GM12878 (cell line): ENCODE results near the gene PTGIS. TPM values are rescaled to one million over a fixed set of nuclear protein-coding genes. Genes with fewer than 3 reads are reported as not detected.

Source experiments
- ATAC-seq: fragments of 200-7000 bp; cut with Tn5 transposase; 3 replicates; pipeline ENCODE4 v1.9.1; 2020; ENCODE audit warnings: mild to moderate bottlenecking, moderate library complexity
- BruUV-seq: library from RNA; stranded (reverse); fragments of 400-500 nt; replicated peaks from 2 replicates; lab custom pipeline; 2021; lab: Mats Ljungman, UMichigan
- CTCF ChIA-PET: fragments of 300-600 bp; sonication (Branson Sonifier 250); formaldehyde crosslinking; extraction: SDS; loops from one replicate; lab custom pipeline; 2021; ENCODE audit warnings: inconsistent platforms; lab: Yijun Ruan, JAX
- POLR2A ChIA-PET: fragments of 350-600 bp; formaldehyde crosslinking; extraction: SDS; loops from one replicate; lab custom pipeline; 2021; ENCODE audit warnings: inconsistent platforms; lab: Charles Lee
- RAD21 ChIA-PET: fragments of 300-600 bp; sonication (Branson Sonifier 250); formaldehyde crosslinking; loops from one replicate; lab custom pipeline; 2023; ENCODE audit warnings: antibody characterized with exemption; ENCODE audit not compliant: unreplicated experiment; lab: Charles Lee
- SMC1A ChIA-PET: fragments of 300-600 bp; sonication (Branson Sonifier 250); formaldehyde crosslinking; loops from one replicate; lab custom pipeline; 2023; ENCODE audit not compliant: unreplicated experiment, uncharacterized antibody; lab: Charles Lee
- DNase-seq: peaks from one replicate; pipeline ENCODE4 v3.0.0-alpha.2; 2011; ENCODE audit warnings: low read depth, low spot score
- FAIRE-seq: peaks from 3 replicates; lab custom pipeline; 2011; peaks lifted over from hg19 to GRCh38; lab: Jason Lieb, UNC
- H2AFZ ChIP-seq: 2 replicates; pipeline ENCODE4 v1.6.0; 2011; ENCODE audit warnings: low read depth, low read length, control low read depth; ENCODE audit not compliant: control insufficient read depth
- H3K27ac ChIP-seq: 2 replicates; pipeline ENCODE4 v1.5.1; 2011; ENCODE audit warnings: control low read depth; ENCODE audit not compliant: control insufficient read depth, insufficient read depth
- H3K27me3 ChIP-seq, 2 experiments: replicated peaks in 1 of 2; 2 replicates each; pipeline versions ENCODE4 v1.6.0 to v1.6.1; 2011; ENCODE audit warnings: low read length in 1 of 2; ENCODE audit not compliant: control insufficient read depth in 2 of 2, insufficient read depth in 2 of 2
- H3K36me3 ChIP-seq, 2 experiments: 2 replicates each; pipeline ENCODE4 v1.5.1; 2011; ENCODE audit warnings: low read length in 1 of 2; ENCODE audit not compliant: control insufficient read depth in 2 of 2, insufficient read depth in 2 of 2
- H3K4me1 ChIP-seq: 2 replicates; pipeline ENCODE4 v1.6.1; 2011; ENCODE audit warnings: mild to moderate bottlenecking, low read length, moderate library complexity, mixed read lengths; ENCODE audit not compliant: control insufficient read depth, insufficient read depth
- H3K4me2 ChIP-seq: 2 replicates; pipeline ENCODE4 v1.6.0; 2011; ENCODE audit warnings: control low read depth; ENCODE audit not compliant: control insufficient read depth, insufficient read depth
- H3K4me3 ChIP-seq: fragments of 200-600 bp; sonication (generic); 2 replicates; pipeline ENCODE4 v1.5.1; 2016
- H3K79me2 ChIP-seq: 2 replicates; pipeline ENCODE4 v1.6.0; 2011; ENCODE audit warnings: low read length; ENCODE audit not compliant: control insufficient read depth, insufficient read depth
- H3K9ac ChIP-seq: 2 replicates; pipeline ENCODE4 v1.8.0; 2011; ENCODE audit warnings: low read length, control low read depth, mixed read lengths; ENCODE audit not compliant: control insufficient read depth, insufficient read depth
- H3K9me3 ChIP-seq: replicated peaks from 3 replicates; pipeline ENCODE4 v1.5.1; 2011; ENCODE audit warnings: mild to moderate bottlenecking, low read length; ENCODE audit not compliant: control insufficient read depth, insufficient read depth
- H4K20me1 ChIP-seq: 2 replicates; pipeline ENCODE4 v1.6.0; 2011; ENCODE audit not compliant: control insufficient read depth, insufficient read depth
- MTA2 ChIP-seq: fragments of 450-650 bp; IDR thresholded peaks from 2 replicates; pipeline ENCODE4 v1.6.1; 2016; ENCODE audit warnings: low read depth, mild to moderate bottlenecking, moderate library complexity
- PAX5 ChIP-seq: IDR thresholded peaks from 2 replicates; pipeline ENCODE4 v1.6.1; 2011; ENCODE audit warnings: low read depth, low read length, borderline replicate concordance
- PRDM15 ChIP-seq: fragments of 450-650 bp; formaldehyde crosslinking; IDR thresholded peaks from 2 replicates; pipeline ENCODE4 v1.4.0; 2020; ENCODE audit warnings: mild to moderate bottlenecking, moderate library complexity
- ZBTB40 ChIP-seq: fragments of 450-650 bp; IDR thresholded peaks from 2 replicates; pipeline ENCODE4 v1.6.1; 2016; ENCODE audit warnings: mild to moderate bottlenecking, moderate library complexity, borderline replicate concordance
- WGBS: methylation state at CpG from one replicate; pipeline ENCODE4 v1.1.6; 2016; ENCODE audit warnings: low lambda C conversion rate; ENCODE audit not compliant: insufficient replicate concordance, insufficient coverage; ENCODE audit errors: missing lambda C conversion rate; 5-methylcytosine and 5-hydroxymethylcytosine counted together
- in situ Hi-C: fragments of 300-500 bp; cut with MboI; formaldehyde crosslinking; loops from 9 replicates; pipeline ENCODE4 v1.14.3; 2018; ENCODE audit warnings: mixed read lengths
- intact Hi-C: fragments of 100-400 bp; cut with micrococcal nuclease; formaldehyde crosslinking; loops from one replicate; pipeline ENCODE4 v1.14.2; 2022; ENCODE audit not compliant: unreplicated experiment
- polyA plus RNA-seq, 11 experiments: library from polyadenylated mRNA; depleted of rRNA in 4 of 11; unstranded in 6 of 11; stranded (reverse) in 5 of 11; fragments of >200 nt; fragmentation: Nextera tagmentation in 4 of 11; fragmentation: Illumina TruSeq in 1 of 11; extraction: Ambion mirVana in 4 of 11; extraction: Trizol in 1 of 11; gene quantifications; 1 replicate in 1 of 11; 2 replicates in 10 of 11; pipeline versions ENCODE4 v1.2.1 to v1.2.3, GENCODE V29; 2011 to 2016; ENCODE audit warnings: inconsistent platforms in 2 of 11, missing spikeins in 2 of 11, low read depth in 1 of 11
- total RNA-seq, 4 experiments: library from RNA; depleted of rRNA in 3 of 4; stranded (reverse); fragments of >200 nt in 3 of 4; fragmentation: Illumina TruSeq in 1 of 4; extraction: Trizol in 1 of 4; gene quantifications; 2 replicates each; pipeline versions ENCODE4 v1.2.1 to v1.2.3, GENCODE V29; 2013 to 2021
- TF ChIP-seq, protein P1 (sequence below): IDR thresholded peaks from 2 replicates; pipeline ENCODE4 v1.6.1; 2012; ENCODE audit warnings: low read length, inconsistent platforms
- TF ChIP-seq, protein P2 (sequence below): fragments of 450-650 bp; IDR thresholded peaks from 2 replicates; pipeline ENCODE4 v1.6.1; 2016; ENCODE audit warnings: mild to moderate bottlenecking

Gene PTGIS
- total and polyA plus RNA-seq, 10 of the 15 experiments (the other 5 are each of a cell fraction or from before 2014, with no cell fraction given): 0.10 TPM; not detected in 9

- TF ChIP-seq ZBTB40: no peak
Observed at GRCh38 chr20:49478266-49478665, 89.7 kb downstream of the PTGIS start (continued).

GRCh38 chr20:49477200-49477599 lies 90.7 kb downstream of the PTGIS start:
- Histone ChIP-seq H3K9ac (no peak overlapping the region), H3K27ac (no peak overlapping the region), H3K79me2 (no peaks in the 10 kb centered on the region), H4K20me1 (no peaks in the 10 kb centered on the region), H3K27me3 (no peaks in the 10 kb centered on the region; a peak in 1 of 4 replicates), H3K36me3 (no peaks in the 10 kb centered on the region), H3K4me3 (no peak overlapping the region), H3K4me1 (no peaks in the 10 kb centered on the region), H3K4me2 (no peak overlapping the region), H2AFZ (no peak overlapping the region), H3K9me3 (no peaks in the 10 kb centered on the region)
- 30% methylated on average over 3 of the region's 3 CpGs for WGBS
- in situ Hi-C loops (no loop called here), intact Hi-C loops (no loop called here)
- TF ChIP-seq MTA2: no peak
- TF ChIP-seq, protein P1, sequence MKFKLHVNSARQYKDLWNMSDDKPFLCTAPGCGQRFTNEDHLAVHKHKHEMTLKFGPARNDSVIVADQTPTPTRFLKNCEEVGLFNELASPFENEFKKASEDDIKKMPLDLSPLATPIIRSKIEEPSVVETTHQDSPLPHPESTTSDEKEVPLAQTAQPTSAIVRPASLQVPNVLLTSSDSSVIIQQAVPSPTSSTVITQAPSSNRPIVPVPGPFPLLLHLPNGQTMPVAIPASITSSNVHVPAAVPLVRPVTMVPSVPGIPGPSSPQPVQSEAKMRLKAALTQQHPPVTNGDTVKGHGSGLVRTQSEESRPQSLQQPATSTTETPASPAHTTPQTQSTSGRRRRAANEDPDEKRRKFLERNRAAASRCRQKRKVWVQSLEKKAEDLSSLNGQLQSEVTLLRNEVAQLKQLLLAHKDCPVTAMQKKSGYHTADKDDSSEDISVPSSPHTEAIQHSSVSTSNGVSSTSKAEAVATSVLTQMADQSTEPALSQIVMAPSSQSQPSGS: no peak
- TF ChIP-seq, protein P2, sequence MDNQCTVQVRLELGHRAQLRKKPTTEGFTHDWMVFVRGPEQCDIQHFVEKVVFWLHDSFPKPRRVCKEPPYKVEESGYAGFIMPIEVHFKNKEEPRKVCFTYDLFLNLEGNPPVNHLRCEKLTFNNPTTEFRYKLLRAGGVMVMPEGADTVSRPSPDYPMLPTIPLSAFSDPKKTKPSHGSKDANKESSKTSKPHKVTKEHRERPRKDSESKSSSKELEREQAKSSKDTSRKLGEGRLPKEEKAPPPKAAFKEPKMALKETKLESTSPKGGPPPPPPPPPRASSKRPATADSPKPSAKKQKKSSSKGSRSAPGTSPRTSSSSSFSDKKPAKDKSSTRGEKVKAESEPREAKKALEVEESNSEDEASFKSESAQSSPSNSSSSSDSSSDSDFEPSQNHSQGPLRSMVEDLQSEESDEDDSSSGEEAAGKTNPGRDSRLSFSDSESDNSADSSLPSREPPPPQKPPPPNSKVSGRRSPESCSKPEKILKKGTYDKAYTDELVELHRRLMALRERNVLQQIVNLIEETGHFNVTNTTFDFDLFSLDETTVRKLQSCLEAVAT: no peak
- no peak for TF ChIP-seq PRDM15 (CRISPR knock-in tag)
- TF ChIP-seq PAX5: no peak
- ChIA-PET RAD21 (no interaction called here), SMC1A (no interaction called here), CTCF (interaction anchor here (1.2 kb wide), 1 partner anchor 30 kb away, joined by 3 read pairs; no protein-coding TSS in a partner anchor), POLR2A (no interaction called here)
- no peak for DNase-seq
- ATAC-seq: no peak
- no TSS peak for BruUV-seq
- FAIRE-seq: no peak
